HG02981 (cell line): ENCODE results near the gene CAMKK2.
"Not testable (repeated sequence)": the region's sequence is repeated elsewhere in the genome, so short reads cannot be mapped to it uniquely, and the experiment has no call there.

Source experiments
- ATAC-seq: cut with Tn5 transposase; IDR thresholded peaks from one replicate; pipeline ENCODE4 v1.9.1; 2021; ENCODE audit warnings: mild to moderate bottlenecking, moderate library complexity; ENCODE audit not compliant: unreplicated experiment

CAMKK2 gene

DNA sequence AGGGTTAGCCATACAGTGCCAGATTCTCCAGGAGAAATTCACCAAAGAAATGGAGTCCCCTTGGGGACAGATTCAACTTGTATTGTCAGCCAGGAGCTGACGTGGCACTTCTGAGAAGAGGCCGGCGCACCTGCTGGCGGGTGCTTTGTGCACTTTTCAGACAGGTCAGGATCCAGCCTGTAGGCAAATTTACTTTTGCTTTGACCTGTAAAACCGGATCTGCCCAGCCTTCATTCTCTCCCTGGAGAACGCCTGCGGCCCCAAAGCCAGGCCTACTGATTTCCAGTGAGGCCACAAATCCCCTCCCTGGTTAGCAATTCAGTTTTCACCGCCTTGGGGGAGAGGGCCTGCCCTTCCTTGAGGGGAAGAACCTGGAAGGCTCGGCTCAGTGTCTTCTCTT is 69.2 kb downstream of the CAMKK2 start:
- peak; percentile 49 for ATAC-seq

GRCh38 chr12:121226871-121227270 is 69.6 kb downstream of the CAMKK2 start:
- ATAC-seq: not testable (repeated sequence)

DNA sequence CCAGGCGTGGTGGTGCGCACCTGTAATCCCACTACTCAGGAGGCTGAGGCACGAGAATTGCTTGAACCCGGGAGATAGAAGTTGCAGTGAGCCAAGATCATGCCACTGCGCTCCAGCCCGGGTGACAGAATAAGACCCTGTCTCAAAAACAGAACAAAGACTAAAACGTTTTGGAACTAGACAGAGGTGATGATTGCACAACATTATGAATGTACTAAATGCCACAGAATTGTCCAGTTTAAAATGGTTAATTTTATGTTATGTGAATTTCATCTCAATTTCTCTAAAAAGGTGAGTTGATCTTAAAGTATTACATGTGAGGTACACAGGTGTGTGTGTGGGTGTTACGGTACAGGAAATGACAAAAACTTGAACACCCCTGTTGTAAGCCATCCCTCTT is 70.1 kb downstream of the CAMKK2 start:
- no peak for ATAC-seq

DNA sequence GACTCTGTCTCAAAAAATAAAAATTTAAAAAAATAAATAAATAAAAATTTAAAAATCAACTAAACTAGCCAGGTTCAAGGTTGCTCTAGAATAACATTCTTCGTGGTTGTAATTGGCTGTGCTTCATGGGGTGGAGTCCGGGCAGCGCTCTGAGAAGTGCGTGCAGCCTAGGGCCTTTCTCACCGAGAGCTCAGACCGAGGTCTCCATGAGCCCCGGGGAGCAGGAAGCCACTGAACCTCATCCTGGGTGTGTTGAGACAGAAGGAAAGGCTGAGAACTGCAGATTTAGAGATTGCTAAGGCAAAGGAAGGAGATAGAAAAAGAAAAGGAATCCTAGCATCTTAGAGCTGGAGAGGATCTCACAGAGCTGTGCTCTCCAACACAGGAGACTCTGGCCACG is 71.9 kb downstream of the CAMKK2 start:
- no peak for ATAC-seq

DNA sequence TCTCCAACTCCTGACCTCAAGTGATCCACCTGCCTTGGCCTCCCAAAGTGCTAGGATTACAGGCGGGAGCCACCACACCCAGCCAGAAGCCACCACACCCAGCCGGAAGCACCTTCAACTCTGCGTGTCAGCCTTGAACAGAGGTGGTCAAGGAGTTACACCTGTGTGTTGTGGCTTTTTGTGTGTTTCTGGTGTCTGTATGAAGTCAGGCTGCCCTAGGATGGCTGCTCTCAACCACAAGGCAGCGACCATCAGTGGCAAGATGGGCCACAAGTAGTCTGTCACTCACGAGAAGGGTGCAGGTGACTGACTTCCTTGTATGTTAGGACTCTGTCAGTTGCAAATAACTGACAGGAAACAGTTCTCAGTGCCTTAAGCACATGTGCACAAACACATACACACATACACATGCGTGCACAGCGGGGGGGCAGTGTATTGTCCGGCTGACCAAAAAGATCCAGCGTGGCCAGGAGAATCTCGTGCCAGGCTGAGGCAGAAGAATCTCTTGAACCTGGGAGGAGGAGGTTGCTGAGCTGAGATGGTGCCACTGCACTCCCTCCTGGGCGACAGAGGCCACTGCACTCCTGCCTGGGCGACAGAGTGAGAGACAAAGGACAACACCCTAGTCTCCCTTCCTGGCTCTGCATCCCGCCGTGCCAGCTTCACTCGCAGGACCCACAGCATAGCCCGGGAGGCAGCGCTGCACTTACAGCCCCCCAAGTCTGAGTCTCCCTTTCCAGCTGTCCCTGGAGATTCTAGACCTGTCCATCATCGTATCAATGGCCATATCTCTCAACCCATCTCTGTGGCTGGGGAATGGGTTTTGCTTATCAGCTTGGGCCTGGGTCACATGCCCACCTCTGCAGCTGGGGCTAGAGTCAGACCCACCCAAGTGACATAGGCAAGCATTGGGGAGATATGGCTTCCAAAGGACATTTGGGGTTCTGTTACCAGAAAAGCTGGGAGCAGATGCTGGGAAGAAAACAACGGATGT is 72.9 kb downstream of the CAMKK2 start:
- ATAC-seq: no peak

GRCh38 chr12:121222847-121223246 is 73.7 kb downstream of the CAMKK2 start:
- no peak for ATAC-seq

GRCh38 chr12:121219353-121219986 is 77.0 kb downstream of the CAMKK2 start:
- ATAC-seq: no peak

DNA sequence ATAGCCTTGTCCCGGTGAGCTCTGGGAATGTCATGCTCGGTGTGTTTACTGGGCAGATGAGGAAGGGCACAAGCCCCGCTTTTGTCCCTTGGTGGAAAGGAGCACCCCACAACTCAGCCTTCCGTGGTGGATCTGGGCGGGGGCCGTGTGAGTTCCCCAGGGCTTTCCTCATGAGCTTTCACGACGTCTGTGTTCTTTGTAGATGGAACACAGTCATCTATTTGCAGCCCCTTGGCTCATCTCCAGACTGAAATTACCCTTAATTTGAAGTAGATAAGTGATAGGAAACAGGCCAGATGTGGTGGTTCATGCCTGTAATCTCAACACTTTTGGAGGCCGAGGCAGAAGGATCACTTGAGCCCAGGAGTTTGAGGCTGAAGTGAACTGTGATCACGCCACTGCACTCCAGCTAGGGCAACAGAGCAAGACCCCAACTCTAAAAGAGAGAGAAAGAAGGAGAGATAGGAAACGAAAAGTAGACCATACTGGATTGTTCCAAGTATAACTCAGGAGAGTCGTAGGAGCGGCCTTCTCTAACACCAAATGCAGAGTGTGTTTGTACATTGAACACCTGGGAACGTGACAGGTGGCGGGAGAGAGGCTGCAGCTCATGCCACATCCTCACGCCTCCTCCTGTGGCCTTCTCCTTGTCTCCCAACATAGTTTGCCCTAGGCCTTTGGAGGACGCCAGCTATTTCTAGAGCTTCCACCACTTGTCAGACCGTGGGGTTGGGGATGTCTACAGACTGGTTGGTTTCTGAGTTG is 77.7 kb downstream of the CAMKK2 start:
- no peak for ATAC-seq

DNA sequence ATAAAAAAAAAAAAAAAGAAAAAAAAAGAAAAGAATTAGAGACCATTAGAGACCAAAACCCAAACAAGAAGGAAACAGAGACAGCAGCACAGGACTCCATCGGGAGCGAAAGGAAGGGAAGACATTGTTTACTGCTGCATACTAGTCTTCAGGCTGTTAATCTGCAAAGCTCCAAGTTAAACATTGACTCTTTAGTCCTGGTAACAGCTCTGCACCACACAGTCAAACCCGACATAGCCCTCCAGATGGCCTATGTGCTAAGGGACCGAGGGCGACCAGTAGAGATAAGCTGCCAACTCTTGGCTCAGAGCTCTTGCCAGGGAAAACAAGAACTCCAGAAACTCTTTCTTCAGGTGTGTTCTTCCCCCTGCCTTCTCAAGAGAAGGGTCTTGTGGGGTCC is 78.7 kb downstream of the CAMKK2 start:
- no peak for ATAC-seq

- no peak for ATAC-seq
Observed at GRCh38 chr12:121217063-121217462, 79.4 kb downstream of the CAMKK2 start.

DNA sequence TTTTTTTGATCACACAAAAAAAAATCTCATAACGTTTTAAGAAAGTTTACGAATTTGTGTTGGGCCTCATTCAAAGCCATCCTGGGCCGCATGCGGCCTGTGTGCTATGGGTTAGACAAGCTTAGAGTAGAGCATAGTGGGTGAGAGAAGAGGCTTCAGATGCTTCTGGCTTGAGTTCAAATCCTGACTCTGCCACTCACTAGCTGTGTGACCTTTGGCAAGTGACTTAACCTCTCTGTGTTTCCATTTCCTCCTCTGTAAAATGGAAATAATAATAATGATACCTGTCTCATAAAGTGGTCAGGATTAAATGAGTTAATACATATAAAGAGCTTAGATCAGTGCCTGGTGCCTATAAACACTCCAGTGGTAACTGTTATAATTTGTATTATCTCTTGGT is 80.4 kb downstream of the CAMKK2 start:
- ATAC-seq: no peak

- ATAC-seq: no peak
Observed at GRCh38 chr12:121214855-121215745, 81.4 kb downstream of the CAMKK2 start.

DNA sequence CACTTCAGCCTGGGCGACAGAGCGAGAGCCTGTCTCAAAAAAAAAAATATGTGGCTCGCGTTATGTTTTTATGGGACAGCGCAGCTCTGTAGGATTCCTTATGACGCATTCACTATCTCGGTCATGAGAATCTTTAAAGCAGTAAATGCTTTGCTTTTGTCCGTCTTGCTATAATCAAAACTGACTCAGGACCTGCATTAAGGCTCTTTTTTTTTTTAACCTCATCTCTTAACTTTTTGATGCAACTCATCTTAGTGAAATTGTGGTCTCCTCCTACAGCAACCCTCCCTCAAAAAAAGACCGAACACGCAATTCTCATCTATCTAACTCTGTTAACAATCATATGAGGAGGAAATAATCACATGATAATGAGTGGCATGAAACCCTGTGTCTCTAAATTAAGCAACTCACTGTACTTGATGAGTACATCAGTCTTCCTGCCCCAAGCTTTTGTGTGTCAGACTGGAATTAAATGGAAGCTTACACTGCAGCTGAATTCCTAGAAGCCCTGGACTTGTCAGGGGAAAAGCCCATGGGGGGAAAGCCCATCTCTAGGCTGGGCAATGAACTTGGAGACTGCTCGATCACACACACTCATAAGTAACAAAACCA is 82.2 kb downstream of the CAMKK2 start:
- ATAC-seq: no peak

DNA sequence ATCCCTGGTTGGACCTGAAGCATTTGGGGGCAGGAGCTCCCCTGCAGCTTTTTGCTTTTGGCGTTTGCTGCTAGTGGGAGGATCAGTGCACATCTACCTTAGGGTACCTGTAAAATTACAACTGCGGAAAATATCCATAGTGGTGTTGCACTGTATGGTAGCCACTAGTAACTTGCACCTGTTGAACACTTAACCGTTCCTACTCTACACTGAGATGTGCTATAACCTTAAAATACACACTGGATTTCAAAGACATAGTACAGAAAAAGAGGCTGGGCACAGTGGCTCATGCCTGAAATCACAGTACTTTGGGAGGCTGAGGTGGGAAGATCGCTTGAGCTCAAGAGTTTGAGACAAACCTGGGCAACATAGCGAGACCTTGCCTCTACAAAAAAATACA is 83.6 kb downstream of the CAMKK2 start:
- no peak for ATAC-seq

DNA sequence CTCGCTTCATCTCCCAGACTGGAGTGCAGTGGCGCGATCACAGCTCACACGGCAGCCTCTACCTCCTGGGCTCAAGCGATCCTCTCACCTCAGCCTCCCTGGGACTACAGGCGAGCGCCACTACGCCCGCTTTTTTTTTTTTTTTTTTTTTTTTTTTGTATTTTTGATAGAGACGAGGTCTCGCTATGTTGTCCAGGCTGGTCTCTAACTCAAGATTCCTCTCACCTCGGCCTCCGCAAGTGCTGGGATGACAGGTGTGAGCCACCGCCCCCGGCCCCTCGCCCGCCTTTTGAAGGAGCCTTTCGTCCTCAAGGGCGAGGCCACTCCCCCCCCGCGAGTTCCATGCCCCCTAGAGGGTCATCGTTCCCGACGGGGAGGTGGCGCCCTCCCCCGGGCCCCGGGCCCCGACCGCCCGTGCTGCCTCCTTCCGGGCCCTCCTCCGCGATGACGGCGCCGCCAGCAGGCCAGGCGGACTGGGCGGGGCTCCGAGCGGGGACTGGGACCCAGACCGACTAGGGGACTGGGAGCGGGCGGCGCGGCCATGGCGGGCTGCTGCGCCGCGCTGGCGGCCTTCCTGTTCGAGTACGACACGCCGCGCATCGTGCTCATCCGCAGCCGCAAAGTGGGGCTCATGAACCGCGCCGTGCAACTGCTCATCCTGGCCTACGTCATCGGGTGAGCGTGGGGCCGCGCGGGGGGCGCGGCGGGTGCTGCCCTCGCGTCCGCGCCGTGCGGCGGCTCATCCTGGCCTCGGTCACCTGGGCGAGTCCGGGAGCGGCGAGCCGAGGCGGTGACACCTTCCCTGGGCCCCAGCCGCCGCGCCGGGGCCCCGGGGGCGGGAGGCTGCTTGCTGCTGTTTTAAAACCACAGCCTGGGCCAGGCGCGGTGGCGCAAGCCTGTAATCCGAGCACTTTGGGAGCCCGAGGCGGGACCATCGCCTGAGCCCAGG is 86.6 kb downstream of the CAMKK2 start, which contains the start of gene P2RX4:
P2RX4 (plus strand) TSS at position 506 of the 949 bp plus-strand sequence; CDS start at position 542, 36 bp downstream.
- ATAC-seq: peak; percentile 79

- ATAC-seq: no peak
Observed at GRCh38 chr12:121209221-121209620, 87.3 kb downstream of the CAMKK2 start.

GRCh38 chr12:121208571-121208970 is 87.9 kb downstream of the CAMKK2 start:
- not testable (repeated sequence) for ATAC-seq

DNA sequence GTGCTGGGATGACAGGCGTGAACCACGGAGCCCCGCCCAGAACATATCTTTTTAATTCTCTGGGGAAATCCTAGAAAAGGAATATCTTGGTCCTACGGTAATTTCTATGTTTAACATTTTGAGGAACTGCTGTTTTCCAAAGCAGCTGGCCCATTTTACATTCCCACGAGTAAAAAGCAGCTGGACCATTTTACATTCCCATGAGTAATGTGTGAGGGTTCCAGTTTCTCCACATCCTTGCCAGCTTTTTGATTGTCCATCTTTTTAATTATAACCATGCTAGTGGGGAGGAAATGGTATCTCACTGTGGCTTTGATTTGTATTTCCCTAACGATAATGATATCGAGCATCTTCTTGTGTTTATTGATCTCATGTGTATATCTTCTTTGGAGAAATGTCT is 91.0 kb downstream of the CAMKK2 start:
- no peak for ATAC-seq

- ATAC-seq: no peak
Observed at GRCh38 chr12:121203482-121203881, 93.0 kb downstream of the CAMKK2 start.
